MM.1S (cell line): ENCODE measurements around the gene MMS22L.

Source experiments
- DNase-seq: peaks from one replicate; pipeline ENCODE4 v3.0.0-alpha.2; 2015
- H2AFZ ChIP-seq: fragments of 300-600 bp; sonication (generic); 2 replicates; pipeline ENCODE4 v1.6.0; 2016; ENCODE audit warnings: antibody characterized with exemption, low read length
- H3F3A ChIP-seq: fragments of 300-600 bp; sonication (generic); 2 replicates; pipeline ENCODE4 v1.6.1; 2016; ENCODE audit warnings: mild to moderate bottlenecking, antibody characterized with exemption, low read length, moderate library complexity, mixed read lengths; ENCODE audit not compliant: insufficient read depth
- H3K27ac ChIP-seq: fragments of 300-600 bp; sonication (generic); 2 replicates; pipeline ENCODE4 v1.5.1; 2016; ENCODE audit warnings: mild to moderate bottlenecking, low read length
- H3K27me3 ChIP-seq: fragments of 300-600 bp; sonication (generic); replicated peaks from 2 replicates; pipeline ENCODE4 v1.6.0; 2016; ENCODE audit warnings: low read length; ENCODE audit not compliant: insufficient read depth
- H3K36me3 ChIP-seq: fragments of 300-600 bp; sonication (generic); replicated peaks from 2 replicates; pipeline ENCODE4 v1.6.1; 2016; ENCODE audit warnings: mild to moderate bottlenecking, low read length, mixed read lengths; ENCODE audit not compliant: insufficient read depth
- H3K4me1 ChIP-seq: fragments of 300-600 bp; sonication (generic); 2 replicates; pipeline ENCODE4 v1.6.1; 2016; ENCODE audit warnings: low read length, mixed read lengths
- H3K4me2 ChIP-seq: fragments of 300-600 bp; sonication (generic); 2 replicates; pipeline ENCODE4 v1.6.0; 2016; ENCODE audit warnings: low read depth, low read length
- H3K4me3 ChIP-seq: fragments of 300-600 bp; sonication (generic); 2 replicates; pipeline ENCODE4 v1.5.1; 2016; ENCODE audit warnings: low read length, mixed read lengths
- H3K79me2 ChIP-seq: fragments of 300-600 bp; sonication (generic); 2 replicates; pipeline ENCODE4 v1.6.1; 2016; ENCODE audit warnings: mixed run types, low read length, mixed read lengths
- H3K9ac ChIP-seq: fragments of 300-600 bp; sonication (generic); 2 replicates; pipeline ENCODE4 v1.6.1; 2016; ENCODE audit warnings: low read length, mixed read lengths
- H3K9me2 ChIP-seq: fragments of 300-600 bp; sonication (generic); replicated peaks from 2 replicates; pipeline ENCODE4 v1.6.1; 2016; ENCODE audit warnings: mild to moderate bottlenecking, low read length, mixed read lengths; ENCODE audit not compliant: insufficient read depth
- H3K9me3 ChIP-seq: fragments of 300-600 bp; sonication (generic); replicated peaks from 2 replicates; pipeline ENCODE4 v1.6.1; 2016; ENCODE audit warnings: mild to moderate bottlenecking, low read length, mixed read lengths; ENCODE audit not compliant: insufficient read depth
- H4K20me1 ChIP-seq: fragments of 300-600 bp; sonication (generic); 2 replicates; pipeline ENCODE4 v1.6.1; 2016; ENCODE audit warnings: mild to moderate bottlenecking, low read length, moderate library complexity, mixed read lengths; ENCODE audit not compliant: insufficient read depth
- EZH2 ChIP-seq: fragments of 300-600 bp; sonication (generic); optimal IDR thresholded peaks from 2 replicates; pipeline ENCODE3; 2017; ENCODE audit warnings: low read depth, mild to moderate bottlenecking, antibody characterized with exemption, low read length, mixed read lengths
- EZH2phosphoT487 ChIP-seq: fragments of 300-600 bp; sonication (generic); IDR thresholded peaks from 2 replicates; pipeline ENCODE4 v1.6.1; 2018; ENCODE audit warnings: antibody characterized with exemption, low read length
- TF ChIP-seq, protein P1 (sequence below): fragments of 300-600 bp; sonication (generic); IDR thresholded peaks from 2 replicates; pipeline ENCODE4 v1.5.1; 2016; ENCODE audit warnings: antibody characterized with exemption, low read length, mixed read lengths

MMS22L gene

DNA sequence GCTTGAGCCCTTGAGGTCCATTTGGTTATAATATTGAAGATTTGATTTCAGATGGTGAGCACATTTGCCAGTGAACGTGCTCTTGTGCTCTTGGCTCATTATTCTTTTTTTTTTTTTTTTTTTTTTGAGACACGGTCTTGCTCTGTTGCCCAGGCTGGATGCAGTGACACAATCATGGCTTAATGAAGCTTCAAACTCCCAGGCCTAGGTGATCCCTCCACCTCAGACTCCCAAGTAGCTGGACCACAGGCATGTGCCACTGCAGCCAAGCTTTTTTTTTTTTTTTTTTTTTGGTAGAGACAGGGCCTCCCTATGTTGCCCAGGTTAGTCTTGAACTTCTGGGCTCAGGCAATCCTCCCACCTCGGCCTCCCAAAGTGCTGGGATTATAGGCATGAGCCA is 182.3 kb downstream of the MMS22L start:
- Histone ChIP-seq H2AFZ (no peak overlapping the region), H3K27ac (no peak overlapping the region), H3K9me3 (no peaks in the 10 kb centered on the region), H3K4me3 (no peak overlapping the region), H3K79me2 (no peaks in the 10 kb centered on the region), H3F3A (no peaks in the 10 kb centered on the region), H3K9ac (no peak overlapping the region), H3K27me3 (no peaks in the 10 kb centered on the region), H4K20me1 (no peaks in the 10 kb centered on the region), H3K9me2 (no peaks in the 10 kb centered on the region), H3K36me3 (no peaks in the 10 kb centered on the region), H3K4me2 (no peak overlapping the region), H3K4me1 (no peaks in the 10 kb centered on the region)
- TF ChIP-seq EZH2 (no peak), EZH2phosphoT487 (no peak)
- TF ChIP-seq, protein P1, sequence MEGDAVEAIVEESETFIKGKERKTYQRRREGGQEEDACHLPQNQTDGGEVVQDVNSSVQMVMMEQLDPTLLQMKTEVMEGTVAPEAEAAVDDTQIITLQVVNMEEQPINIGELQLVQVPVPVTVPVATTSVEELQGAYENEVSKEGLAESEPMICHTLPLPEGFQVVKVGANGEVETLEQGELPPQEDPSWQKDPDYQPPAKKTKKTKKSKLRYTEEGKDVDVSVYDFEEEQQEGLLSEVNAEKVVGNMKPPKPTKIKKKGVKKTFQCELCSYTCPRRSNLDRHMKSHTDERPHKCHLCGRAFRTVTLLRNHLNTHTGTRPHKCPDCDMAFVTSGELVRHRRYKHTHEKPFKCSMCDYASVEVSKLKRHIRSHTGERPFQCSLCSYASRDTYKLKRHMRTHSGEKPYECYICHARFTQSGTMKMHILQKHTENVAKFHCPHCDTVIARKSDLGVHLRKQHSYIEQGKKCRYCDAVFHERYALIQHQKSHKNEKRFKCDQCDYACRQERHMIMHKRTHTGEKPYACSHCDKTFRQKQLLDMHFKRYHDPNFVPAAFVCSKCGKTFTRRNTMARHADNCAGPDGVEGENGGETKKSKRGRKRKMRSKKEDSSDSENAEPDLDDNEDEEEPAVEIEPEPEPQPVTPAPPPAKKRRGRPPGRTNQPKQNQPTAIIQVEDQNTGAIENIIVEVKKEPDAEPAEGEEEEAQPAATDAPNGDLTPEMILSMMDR = no peak
- DNase-seq = no peak

DNA sequence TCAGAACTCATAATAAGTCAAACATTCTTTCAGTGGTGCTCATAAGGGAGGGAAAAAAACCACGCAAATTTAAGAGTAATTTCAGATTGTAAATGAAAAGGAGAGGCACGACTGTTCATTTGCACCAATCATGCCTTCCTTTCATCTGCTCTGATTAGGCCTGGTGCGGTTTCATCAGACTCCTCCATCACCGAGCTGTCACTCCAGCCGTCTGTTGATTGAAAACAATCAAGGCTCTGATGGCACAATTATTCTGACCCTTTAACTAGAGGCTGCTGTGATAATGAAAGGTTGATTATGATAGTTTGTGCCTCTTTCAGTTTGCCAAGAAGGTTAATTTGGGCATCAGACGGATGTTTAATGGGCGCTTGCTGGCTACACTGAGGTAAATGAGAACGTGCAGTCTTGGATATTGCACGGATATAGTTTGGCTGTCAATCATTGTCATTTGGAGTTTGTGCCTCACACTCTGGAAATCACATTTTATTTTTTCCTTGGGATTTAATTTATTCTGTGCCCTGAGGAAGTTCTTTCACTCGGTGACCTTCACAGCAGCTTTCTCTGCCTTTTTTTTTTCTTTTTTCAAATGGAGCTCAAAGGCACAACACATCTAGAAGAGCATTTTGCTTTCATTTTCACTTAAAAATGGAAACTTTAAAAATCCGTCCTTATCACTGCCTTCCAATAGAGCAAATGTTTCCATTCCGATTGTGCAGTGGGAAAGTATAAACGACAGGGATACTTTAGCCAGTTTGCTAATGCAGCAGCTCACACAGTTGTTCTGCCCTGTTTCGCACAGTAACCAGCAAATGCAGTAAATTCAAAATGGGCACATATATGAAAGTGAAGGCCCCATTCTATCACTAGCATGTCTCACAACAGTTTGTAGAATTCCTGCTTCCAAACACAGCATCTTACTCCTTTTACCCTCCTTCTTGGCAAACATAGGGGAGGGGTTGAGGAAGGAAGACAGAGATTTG is 185.7 kb downstream of the MMS22L start:
- Histone ChIP-seq H3F3A (no peaks in the 10 kb centered on the region), H2AFZ (0 out of 2 replicates have a peak overlapping the region, but pooled peaks have one; percentile 4), H3K27ac (no peak overlapping the region), H3K36me3 (no peaks in the 10 kb centered on the region), H3K27me3 (no peaks in the 10 kb centered on the region), H3K9ac (no peak overlapping the region), H3K4me1 (no peaks in the 10 kb centered on the region), H3K4me3 (no peak overlapping the region; the same call in 1 of the 2 replicates), H3K9me2 (no peaks in the 10 kb centered on the region), H4K20me1 (no peaks in the 10 kb centered on the region), H3K4me2 (peak overlapping the region; percentile 12; the same call in 1 of the 2 replicates), H3K79me2 (no peaks in the 10 kb centered on the region), H3K9me3 (no peaks in the 10 kb centered on the region)
- DNase-seq = no peak
- TF ChIP-seq, protein P1 = no peak
- no peak for TF ChIP-seq EZH2phosphoT487
- TF ChIP-seq EZH2 = no peak

GRCh38 chr6:97095311-97095850 is 187.6 kb downstream of the MMS22L start:
- TF ChIP-seq EZH2phosphoT487 (no peak), EZH2 (no peak)
- TF ChIP-seq, protein P1 = no peak
- no peak overlapping the region for H3K4me3 ChIP-seq
- no peak overlapping the region for H3K27ac ChIP-seq
- H3F3A ChIP-seq = no peaks in the 10 kb centered on the region
- H3K79me2 ChIP-seq = no peaks in the 10 kb centered on the region
- no peak overlapping the region for H3K4me2 ChIP-seq
- no peaks in the 10 kb centered on the region for H3K9me3 ChIP-seq
- no peaks in the 10 kb centered on the region for H3K9me2 ChIP-seq
- H4K20me1 ChIP-seq = no peaks in the 10 kb centered on the region
- H3K36me3 ChIP-seq = no peaks in the 10 kb centered on the region
- H3K27me3 ChIP-seq = no peaks in the 10 kb centered on the region
- no peak for DNase-seq
- H2AFZ ChIP-seq = no peak overlapping the region
- no peak overlapping the region for H3K9ac ChIP-seq
- no peaks in the 10 kb centered on the region for H3K4me1 ChIP-seq
